WTC11 (cell line): ENCODE data around the gene CDC25A. TPM values are rescaled to one million over a fixed set of nuclear protein-coding genes. Genes with fewer than 3 reads are reported as not detected.

ENCODE experiments used
- ATAC-seq: fragments of 200-7000 bp; cut with Tn5 transposase; 2 replicates; pipeline ENCODE4 v1.10.0; 2021; ENCODE audit warnings: mild to moderate bottlenecking, moderate library complexity
- CTCF ChIA-PET: fragments of 300-600 bp; sonication (Branson Sonifier 250); formaldehyde crosslinking; loops from one replicate; lab custom pipeline; 2021; ENCODE audit warnings: antibody characterized with exemption; lab: Charles Lee
- POLR2A ChIA-PET: fragments of 350-600 bp; sonication (Branson Sonifier 250); formaldehyde crosslinking; loops from one replicate; lab custom pipeline; 2021; ENCODE audit warnings: antibody characterized with exemption; lab: Charles Lee
- DNase-seq: peaks from one replicate; pipeline ENCODE4 v3.0.0; 2021; ENCODE audit warnings: low spot score
- H3K27ac Mint-ChIP-seq: 2 replicates; pipeline ENCODE4 v1.8.0; 2021; ENCODE audit warnings: mixed read lengths
- H3K27me3 Mint-ChIP-seq: 2 replicates; pipeline ENCODE4 v1.8.0; 2021; ENCODE audit warnings: low read depth, mild to moderate bottlenecking, moderate library complexity, mixed read lengths
- H3K36me3 Mint-ChIP-seq: 2 replicates; pipeline ENCODE4 v1.8.0; 2021; ENCODE audit warnings: mixed read lengths
- H3K4me1 Mint-ChIP-seq: 2 replicates; pipeline ENCODE4 v1.8.0; 2022; ENCODE audit warnings: mixed read lengths
- H3K4me3 Mint-ChIP-seq: 2 replicates; pipeline ENCODE4 v1.8.0; 2021; ENCODE audit warnings: mild to moderate bottlenecking, moderate library complexity, mixed read lengths
- H3K9me3 Mint-ChIP-seq: 2 replicates; pipeline ENCODE4 v1.8.0; 2021; ENCODE audit warnings: mixed read lengths
- NFYB ChIP-seq: sonication (generic); formaldehyde crosslinking; conservative IDR thresholded peaks from 2 replicates; pipeline ENCODE4 v1.8.0; 2022; ENCODE audit warnings: low read depth, missing genetic modification reagents
- ZNF121 ChIP-seq: sonication (generic); formaldehyde crosslinking; IDR thresholded peaks from 2 replicates; pipeline ENCODE4 v1.8.0; 2023; ENCODE audit warnings: missing genetic modification reagents
- ZNF232 ChIP-seq: sonication (generic); formaldehyde crosslinking; IDR thresholded peaks from 2 replicates; pipeline ENCODE4 v1.8.0; 2022; ENCODE audit warnings: mild to moderate bottlenecking, missing genetic modification reagents
- ZNF416 ChIP-seq: fragments of 250-450 bp; sonication (Bioruptor Pico); IDR thresholded peaks from 2 replicates; pipeline ENCODE4 v1.9.0; 2021; ENCODE audit warnings: mild to moderate bottlenecking, inconsistent platforms
- ZNF423 ChIP-seq: fragments of 250-450 bp; sonication (Bioruptor Pico); IDR thresholded peaks from 2 replicates; pipeline ENCODE4 v2.1.2; 2022; ENCODE audit warnings: mild to moderate bottlenecking, moderate library complexity
- ZNF671 ChIP-seq: fragments of 250-450 bp; sonication (Bioruptor Pico); IDR thresholded peaks from 2 replicates; pipeline ENCODE4 v1.8.0; 2021; ENCODE audit warnings: mild to moderate bottlenecking
- total RNA-seq: library from RNA; stranded (reverse); gene quantifications from 3 replicates; pipeline ENCODE4 v1.2.3, GENCODE V29; 2021
- TF ChIP-seq, protein P1 (sequence below): fragments of 250-450 bp; sonication (Bioruptor Pico); IDR thresholded peaks from 2 replicates; pipeline ENCODE4 v2.1.2; 2022; ENCODE audit warnings: mild to moderate bottlenecking, moderate library complexity
- TF ChIP-seq, protein P2 (sequence below): fragments of 250-450 bp; sonication (Bioruptor Pico); IDR thresholded peaks from 2 replicates; pipeline ENCODE4 v1.9.0; 2021; ENCODE audit warnings: moderate library complexity, mild to moderate bottlenecking, inconsistent platforms, borderline replicate concordance
- TF ChIP-seq, protein P3 (sequence below): sonication (generic); formaldehyde crosslinking; IDR thresholded peaks from 2 replicates; pipeline ENCODE4 v1.8.0; 2022; ENCODE audit warnings: mild to moderate bottlenecking, missing genetic modification reagents
- TF ChIP-seq, protein P4 (sequence below): sonication (generic); formaldehyde crosslinking; IDR thresholded peaks from 2 replicates; pipeline ENCODE4 v1.8.0; 2022; ENCODE audit warnings: mild to moderate bottlenecking, missing genetic modification reagents
- TF ChIP-seq, protein P5 (sequence below): sonication (generic); formaldehyde crosslinking; IDR thresholded peaks from 2 replicates; pipeline ENCODE4 v1.8.1; 2023; ENCODE audit warnings: mild to moderate bottlenecking, missing genetic modification reagents, moderate library complexity
- TF ChIP-seq, protein P6 (sequence below): sonication (generic); formaldehyde crosslinking; IDR thresholded peaks from 2 replicates; pipeline ENCODE4 v1.8.0; 2023; ENCODE audit warnings: missing genetic modification reagents, mild to moderate bottlenecking, borderline replicate concordance
- TF ChIP-seq, protein P7 (sequence below): sonication (generic); formaldehyde crosslinking; IDR thresholded peaks from 2 replicates; pipeline ENCODE4 v1.8.0; 2022; ENCODE audit warnings: mild to moderate bottlenecking, missing genetic modification reagents
- TF ChIP-seq, protein P8 (sequence below): sonication (generic); formaldehyde crosslinking; IDR thresholded peaks from 2 replicates; pipeline ENCODE4 v1.8.1; 2022; ENCODE audit warnings: mild to moderate bottlenecking, moderate library complexity, missing genetic modification reagents

CDC25A gene
- total RNA-seq, 1 experiment from 2014 or later = 57.6 TPM

DNA sequence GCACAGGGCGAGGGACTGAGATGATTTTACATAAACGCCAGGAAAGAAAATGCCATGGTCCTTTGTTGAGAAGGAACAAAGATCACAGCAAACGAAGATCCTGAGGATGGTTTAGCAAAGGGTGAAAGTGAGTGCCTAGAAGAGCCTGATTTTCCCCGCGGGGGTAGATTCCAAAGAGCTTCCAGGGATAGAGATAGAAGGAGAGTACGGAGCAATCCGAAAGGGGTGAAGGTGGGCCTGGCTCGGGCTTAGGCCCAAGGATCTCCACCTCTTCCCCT lies 977 bp downstream of the CDC25A start:
- ChIA-PET POLR2A (interaction anchor here (0.5 to 1.9 kb wide), 5 partner anchors 29 to 478 kb away, joined by 3 to 12 read pairs (median 4); partner anchors contain the start of gene ZNF589), CTCF (interaction anchor here (1.4 to 4.6 kb wide), 3 partner anchors 245 to 362 kb away, joined by 5 to 76 read pairs (median 6); no protein-coding TSS in a partner anchor)
- Mint-ChIP-seq H3K4me3 (peak overlapping the region; percentile 96), H3K27ac (peak overlapping the region; percentile 63), H3K27me3 (no peaks in the 10 kb centered on the region), H3K4me1 (peaks cover 38% of the 10 kb centered on the region), H3K9me3 (no peaks in the 10 kb centered on the region), H3K36me3 (peaks cover 48% of the 10 kb centered on the region)
- TF ChIP-seq, protein P1, sequence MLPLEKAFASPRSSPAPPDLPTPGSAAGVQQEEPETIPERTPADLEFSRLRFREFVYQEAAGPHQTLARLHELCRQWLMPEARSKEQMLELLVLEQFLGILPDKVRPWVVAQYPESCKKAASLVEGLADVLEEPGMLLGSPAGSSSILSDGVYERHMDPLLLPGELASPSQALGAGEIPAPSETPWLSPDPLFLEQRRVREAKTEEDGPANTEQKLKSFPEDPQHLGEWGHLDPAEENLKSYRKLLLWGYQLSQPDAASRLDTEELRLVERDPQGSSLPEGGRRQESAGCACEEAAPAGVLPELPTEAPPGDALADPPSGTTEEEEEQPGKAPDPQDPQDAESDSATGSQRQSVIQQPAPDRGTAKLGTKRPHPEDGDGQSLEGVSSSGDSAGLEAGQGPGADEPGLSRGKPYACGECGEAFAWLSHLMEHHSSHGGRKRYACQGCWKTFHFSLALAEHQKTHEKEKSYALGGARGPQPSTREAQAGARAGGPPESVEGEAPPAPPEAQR (CRISPR knock-in tag) = no peak
- no peak for TF ChIP-seq ZNF671
- TF ChIP-seq, protein P2, sequence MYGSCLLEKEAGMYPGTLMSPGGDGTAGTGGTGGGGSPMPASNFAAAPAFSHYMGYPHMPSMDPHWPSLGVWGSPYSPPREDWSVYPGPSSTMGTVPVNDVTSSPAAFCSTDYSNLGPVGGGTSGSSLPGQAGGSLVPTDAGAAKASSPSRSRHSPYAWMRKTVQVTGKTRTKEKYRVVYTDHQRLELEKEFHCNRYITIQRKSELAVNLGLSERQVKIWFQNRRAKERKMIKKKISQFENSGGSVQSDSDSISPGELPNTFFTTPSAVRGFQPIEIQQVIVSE = no peak
- TF ChIP-seq, protein P3, sequence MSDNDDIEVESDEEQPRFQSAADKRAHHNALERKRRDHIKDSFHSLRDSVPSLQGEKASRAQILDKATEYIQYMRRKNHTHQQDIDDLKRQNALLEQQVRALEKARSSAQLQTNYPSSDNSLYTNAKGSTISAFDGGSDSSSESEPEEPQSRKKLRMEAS = no peak
- TF ChIP-seq NFYB = no peak
- TF ChIP-seq, protein P4, sequence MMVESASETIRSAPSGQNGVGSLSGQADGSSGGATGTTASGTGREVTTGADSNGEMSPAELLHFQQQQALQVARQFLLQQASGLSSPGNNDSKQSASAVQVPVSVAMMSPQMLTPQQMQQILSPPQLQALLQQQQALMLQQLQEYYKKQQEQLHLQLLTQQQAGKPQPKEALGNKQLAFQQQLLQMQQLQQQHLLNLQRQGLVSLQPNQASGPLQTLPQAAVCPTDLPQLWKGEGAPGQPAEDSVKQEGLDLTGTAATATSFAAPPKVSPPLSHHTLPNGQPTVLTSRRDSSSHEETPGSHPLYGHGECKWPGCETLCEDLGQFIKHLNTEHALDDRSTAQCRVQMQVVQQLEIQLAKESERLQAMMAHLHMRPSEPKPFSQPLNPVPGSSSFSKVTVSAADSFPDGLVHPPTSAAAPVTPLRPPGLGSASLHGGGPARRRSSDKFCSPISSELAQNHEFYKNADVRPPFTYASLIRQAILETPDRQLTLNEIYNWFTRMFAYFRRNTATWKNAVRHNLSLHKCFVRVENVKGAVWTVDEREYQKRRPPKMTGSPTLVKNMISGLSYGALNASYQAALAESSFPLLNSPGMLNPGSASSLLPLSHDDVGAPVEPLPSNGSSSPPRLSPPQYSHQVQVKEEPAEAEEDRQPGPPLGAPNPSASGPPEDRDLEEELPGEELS = no peak
- no peak for TF ChIP-seq ZNF416 (CRISPR knock-in tag)
- TF ChIP-seq, protein P5, sequence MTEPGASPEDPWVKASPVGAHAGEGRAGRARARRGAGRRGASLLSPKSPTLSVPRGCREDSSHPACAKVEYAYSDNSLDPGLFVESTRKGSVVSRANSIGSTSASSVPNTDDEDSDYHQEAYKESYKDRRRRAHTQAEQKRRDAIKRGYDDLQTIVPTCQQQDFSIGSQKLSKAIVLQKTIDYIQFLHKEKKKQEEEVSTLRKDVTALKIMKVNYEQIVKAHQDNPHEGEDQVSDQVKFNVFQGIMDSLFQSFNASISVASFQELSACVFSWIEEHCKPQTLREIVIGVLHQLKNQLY = no peak
- TF ChIP-seq, protein P6, sequence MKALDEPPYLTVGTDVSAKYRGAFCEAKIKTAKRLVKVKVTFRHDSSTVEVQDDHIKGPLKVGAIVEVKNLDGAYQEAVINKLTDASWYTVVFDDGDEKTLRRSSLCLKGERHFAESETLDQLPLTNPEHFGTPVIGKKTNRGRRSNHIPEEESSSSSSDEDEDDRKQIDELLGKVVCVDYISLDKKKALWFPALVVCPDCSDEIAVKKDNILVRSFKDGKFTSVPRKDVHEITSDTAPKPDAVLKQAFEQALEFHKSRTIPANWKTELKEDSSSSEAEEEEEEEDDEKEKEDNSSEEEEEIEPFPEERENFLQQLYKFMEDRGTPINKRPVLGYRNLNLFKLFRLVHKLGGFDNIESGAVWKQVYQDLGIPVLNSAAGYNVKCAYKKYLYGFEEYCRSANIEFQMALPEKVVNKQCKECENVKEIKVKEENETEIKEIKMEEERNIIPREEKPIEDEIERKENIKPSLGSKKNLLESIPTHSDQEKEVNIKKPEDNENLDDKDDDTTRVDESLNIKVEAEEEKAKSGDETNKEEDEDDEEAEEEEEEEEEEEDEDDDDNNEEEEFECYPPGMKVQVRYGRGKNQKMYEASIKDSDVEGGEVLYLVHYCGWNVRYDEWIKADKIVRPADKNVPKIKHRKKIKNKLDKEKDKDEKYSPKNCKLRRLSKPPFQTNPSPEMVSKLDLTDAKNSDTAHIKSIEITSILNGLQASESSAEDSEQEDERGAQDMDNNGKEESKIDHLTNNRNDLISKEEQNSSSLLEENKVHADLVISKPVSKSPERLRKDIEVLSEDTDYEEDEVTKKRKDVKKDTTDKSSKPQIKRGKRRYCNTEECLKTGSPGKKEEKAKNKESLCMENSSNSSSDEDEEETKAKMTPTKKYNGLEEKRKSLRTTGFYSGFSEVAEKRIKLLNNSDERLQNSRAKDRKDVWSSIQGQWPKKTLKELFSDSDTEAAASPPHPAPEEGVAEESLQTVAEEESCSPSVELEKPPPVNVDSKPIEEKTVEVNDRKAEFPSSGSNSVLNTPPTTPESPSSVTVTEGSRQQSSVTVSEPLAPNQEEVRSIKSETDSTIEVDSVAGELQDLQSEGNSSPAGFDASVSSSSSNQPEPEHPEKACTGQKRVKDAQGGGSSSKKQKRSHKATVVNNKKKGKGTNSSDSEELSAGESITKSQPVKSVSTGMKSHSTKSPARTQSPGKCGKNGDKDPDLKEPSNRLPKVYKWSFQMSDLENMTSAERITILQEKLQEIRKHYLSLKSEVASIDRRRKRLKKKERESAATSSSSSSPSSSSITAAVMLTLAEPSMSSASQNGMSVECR (CRISPR knock-in tag) = no peak
- no peak for TF ChIP-seq ZNF121
- TF ChIP-seq, protein P7, sequence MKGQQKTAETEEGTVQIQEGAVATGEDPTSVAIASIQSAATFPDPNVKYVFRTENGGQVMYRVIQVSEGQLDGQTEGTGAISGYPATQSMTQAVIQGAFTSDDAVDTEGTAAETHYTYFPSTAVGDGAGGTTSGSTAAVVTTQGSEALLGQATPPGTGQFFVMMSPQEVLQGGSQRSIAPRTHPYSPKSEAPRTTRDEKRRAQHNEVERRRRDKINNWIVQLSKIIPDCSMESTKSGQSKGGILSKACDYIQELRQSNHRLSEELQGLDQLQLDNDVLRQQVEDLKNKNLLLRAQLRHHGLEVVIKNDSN (CRISPR knock-in tag) = no peak
- no peak for TF ChIP-seq ZNF423 (CRISPR knock-in tag)
- no peak for TF ChIP-seq ZNF232 (CRISPR knock-in tag)
- TF ChIP-seq, protein P8, sequence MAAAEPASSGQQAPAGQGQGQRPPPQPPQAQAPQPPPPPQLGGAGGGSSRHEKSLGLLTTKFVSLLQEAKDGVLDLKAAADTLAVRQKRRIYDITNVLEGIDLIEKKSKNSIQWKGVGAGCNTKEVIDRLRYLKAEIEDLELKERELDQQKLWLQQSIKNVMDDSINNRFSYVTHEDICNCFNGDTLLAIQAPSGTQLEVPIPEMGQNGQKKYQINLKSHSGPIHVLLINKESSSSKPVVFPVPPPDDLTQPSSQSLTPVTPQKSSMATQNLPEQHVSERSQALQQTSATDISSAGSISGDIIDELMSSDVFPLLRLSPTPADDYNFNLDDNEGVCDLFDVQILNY (CRISPR knock-in tag) = no peak
- no peak for DNase-seq
- ATAC-seq = no peak
